GM18498 (cell line): Measurements from ENCODE around the gene PPFIBP2.
"Not testable (repeated sequence)": the region's sequence is repeated elsewhere in the genome, so short reads cannot be mapped to it uniquely, and the experiment has no call there.

Experiments used
- ATAC-seq: cut with Tn5 transposase; IDR thresholded peaks from one replicate; pipeline ENCODE4 v1.9.1; 2021; ENCODE audit warnings: mild to moderate bottlenecking, moderate library complexity; ENCODE audit not compliant: unreplicated experiment

Gene PPFIBP2

DNA sequence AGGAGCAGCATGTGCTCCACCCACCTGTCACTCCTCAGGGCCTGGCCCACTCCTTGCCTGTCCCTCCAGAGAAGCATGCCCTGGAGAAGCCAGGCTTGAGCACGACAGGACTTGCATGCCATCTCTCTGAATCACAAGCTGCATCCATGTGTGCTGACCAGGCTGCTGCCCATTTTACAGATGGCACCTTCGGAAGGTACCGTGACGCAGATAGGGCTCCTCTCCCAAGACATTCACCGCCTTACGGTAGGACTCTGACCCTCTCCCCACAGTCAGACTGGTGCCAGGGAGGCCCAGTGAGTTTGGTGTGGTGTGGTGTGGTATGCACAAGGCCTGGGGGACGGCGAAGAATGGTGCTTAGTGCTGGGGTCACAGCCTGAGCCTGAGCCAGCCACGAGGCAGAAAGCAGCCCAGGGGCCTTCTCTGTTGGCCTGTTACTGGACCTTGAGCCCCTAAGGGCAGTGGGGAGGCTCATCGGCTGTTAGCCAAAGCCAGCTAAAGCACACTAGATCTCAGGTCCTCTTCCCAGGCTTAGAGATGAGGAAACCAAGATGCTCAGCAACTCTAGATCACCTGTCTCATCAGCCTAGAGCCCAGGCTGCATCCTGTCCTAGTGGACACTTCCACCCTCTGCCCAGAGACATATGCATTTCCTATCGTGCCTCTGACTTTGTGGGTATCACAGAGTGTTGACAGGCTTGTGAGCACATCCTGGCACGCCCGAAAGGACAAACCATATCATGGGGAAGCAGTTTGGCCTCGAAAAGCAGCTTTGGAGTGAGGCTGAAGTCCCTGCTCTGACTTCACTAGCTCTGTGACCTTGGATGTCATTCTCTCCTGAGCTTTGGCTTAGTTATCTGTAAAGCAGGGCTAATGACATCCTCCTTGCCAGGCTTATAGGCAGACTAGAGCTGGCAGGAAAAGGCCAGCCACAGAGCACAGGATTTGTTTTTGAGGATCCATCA lies 141.7 kb downstream of the PPFIBP2 start:
- no peak for ATAC-seq

GRCh38 chr11:7656704-7657103 lies 142.9 kb downstream of the PPFIBP2 start:
- no peak for ATAC-seq

GRCh38 chr11:7657306-7658025 lies 143.7 kb downstream of the PPFIBP2 start:
- ATAC-seq, result no peak

GRCh38 chr11:7663531-7663930 lies 149.7 kb downstream of the PPFIBP2 start:
- not testable (repeated sequence) for ATAC-seq

GRCh38 chr11:7664867-7665266 lies 151.1 kb downstream of the PPFIBP2 start:
- no peak for ATAC-seq

DNA sequence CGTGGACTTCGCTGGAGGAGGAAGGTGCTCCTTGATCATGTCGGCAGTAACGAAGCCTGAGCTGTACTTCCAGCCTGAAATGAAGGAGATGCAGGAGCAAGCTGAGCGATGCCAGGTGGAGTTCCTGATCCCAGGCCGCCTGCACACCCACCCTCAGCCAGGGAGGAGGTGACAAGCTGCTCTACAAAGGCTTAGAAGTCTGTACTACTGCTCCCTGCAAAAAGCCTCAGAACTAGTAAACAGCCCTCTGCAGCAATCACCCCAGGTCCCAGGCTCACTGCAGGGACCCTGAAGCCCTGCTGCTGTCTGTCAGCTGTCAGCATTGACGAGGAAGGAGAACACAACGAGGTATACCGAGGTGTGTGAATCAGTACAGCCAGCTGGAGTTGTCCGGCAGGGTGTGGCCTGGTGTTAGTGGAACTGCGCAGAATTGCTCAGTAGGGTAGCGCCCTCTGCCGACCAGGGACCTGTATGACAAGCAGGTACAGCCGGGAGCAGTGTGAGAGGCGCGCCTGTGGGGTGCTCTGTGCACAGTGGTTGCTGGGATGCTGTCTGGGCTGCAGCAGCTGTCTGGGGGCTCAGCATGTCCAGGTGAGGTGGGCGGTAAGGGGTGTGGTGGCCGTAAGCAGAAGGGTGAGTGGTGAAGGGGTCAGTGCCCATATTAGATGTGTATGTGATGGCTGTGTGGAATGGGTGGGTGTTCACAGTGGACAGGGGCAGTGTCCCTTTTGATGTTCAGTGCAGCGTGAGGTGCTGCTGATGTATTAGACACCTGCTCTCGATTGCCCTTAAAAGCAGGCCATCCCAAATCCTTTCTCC lies 151.9 kb downstream of the PPFIBP2 start:
- peak; percentile 99 for ATAC-seq

- no peak for ATAC-seq
Measured at GRCh38 chr11:7666292-7666866, 152.6 kb downstream of the PPFIBP2 start.

GRCh38 chr11:7667460-7667859 lies 153.7 kb downstream of the PPFIBP2 start:
- no peak for ATAC-seq

DNA sequence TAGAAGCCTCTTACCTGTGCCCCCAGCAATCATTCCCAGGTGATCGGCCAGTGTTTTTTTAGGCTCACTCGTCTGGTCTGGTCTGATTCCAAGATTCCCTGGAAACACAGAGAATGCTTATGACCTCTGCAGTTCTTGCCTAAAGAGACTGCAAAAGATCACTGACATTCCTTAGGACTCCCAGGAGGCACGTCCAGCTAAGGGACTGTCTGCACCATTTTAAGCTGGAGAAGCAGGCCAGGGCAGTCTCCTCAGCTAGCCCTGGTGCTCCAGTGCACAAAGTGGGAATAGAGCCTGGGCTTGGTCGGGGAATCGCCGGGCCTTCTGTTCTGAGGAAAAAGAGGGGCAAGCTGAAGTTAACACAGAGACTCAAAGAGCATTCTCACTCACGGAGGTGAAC lies 154.7 kb downstream of the PPFIBP2 start:
- no peak for ATAC-seq

DNA sequence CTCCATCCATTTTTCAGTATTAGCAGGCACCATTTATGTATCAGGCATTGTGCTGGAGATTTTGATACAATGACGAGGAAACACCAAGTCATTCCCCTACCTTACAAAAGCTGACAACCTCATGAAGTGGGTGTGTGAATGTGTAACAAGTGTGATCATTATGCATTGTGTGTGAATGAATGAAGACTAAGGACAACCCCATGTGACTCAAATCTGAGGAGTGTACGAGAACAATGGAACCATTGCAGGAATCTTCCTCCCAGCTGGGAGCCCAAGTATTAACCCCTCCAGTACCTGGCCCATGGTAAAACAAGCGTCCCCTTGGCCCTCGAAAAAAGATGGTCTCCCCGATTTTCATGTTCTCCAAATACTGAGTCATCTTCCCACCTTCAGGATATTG lies 155.1 kb downstream of the PPFIBP2 start:
- ATAC-seq, result no peak

DNA sequence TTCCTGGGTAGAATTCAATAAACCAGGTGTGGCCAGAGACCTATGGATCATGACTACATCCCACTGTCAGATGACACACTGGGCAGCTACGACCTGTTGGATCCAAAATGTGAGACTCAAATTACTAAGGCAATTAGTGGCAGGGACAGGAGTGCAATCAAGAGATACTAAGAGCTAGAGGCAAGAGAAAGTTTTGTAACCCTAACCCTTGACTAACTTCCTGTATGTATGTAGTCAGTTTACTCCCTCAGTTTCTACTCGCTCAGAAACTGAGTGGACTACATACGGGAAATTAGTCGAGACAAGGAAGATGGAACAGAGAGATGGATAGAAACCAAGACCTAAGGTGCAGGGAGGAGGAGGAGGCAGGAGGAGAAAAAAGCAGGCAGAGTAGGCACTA lies 156.8 kb downstream of the PPFIBP2 start:
- ATAC-seq, result no peak

GRCh38 chr11:7671347-7672215 lies 157.8 kb downstream of the PPFIBP2 start:
- peak; percentile 36 for ATAC-seq

GRCh38 chr11:7672276-7672959 lies 158.6 kb downstream of the PPFIBP2 start:
- ATAC-seq, result no peak

- peak; percentile 61 for ATAC-seq
Measured at GRCh38 chr11:7672960-7673723, 159.3 kb downstream of the PPFIBP2 start, which contains the start of gene CYB5R2. CYB5R2 (minus strand) TSS chr11:7673500; CDS start chr11:7672825, 675 bp downstream.

DNA sequence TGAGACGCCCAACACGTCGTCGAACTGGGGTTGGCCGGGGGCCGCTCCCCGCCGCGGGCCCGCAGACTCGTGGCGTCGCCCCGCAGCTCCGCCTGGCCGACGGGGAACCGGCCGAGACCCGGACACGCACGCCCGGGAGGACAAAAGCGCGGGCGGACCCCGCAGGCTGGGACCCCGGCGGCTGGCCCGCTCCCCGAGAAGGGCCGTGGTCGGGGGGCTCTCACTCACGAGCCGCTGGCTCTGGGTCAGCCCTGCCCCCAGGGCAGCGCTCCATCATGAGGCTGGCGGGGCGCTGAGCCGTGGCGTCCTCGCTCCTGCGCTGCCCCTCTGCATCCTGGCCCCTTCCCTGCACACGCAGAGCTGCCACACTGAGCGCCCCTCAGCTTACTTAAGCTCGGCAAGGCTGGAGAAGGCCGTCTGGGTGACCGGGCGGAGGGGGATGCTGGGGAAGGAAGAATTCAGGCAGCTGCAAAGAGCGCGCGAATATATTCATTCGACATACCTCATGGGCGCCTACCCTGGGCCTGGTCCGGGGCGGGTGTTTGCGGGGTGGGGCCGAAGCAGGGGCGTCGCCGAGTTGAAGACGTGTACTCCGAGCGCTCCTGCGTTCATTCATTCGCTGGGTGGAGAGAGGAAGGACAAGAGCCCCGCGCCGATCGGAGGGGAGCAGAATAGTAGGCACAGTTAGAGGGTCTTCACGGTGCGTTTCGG lies 160.1 kb downstream of the PPFIBP2 start:
- ATAC-seq, result peak; percentile 26

GRCh38 chr11:7675631-7676030 lies 161.8 kb downstream of the PPFIBP2 start:
- ATAC-seq, result no peak

DNA sequence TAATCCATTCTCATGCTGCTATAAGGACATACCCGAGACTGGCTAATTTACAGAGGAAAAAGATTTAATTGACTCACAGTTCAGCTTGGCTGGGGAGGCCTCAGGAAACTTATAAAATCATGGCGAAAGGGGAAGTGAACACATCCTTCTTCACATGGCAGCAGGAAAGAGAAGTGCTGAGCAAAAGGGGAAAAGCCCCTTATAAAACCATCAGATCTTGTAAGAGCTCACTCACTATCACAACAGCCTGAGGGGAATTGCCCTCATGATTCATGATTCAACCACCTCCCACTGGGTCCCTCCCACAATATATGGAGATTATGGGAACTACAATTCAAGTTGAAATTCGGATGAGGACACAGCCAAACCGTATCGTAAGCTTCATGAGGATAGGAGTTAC lies 163.3 kb downstream of the PPFIBP2 start:
- ATAC-seq, result no peak

GRCh38 chr11:7677796-7678201 lies 164.0 kb downstream of the PPFIBP2 start:
- ATAC-seq, result no peak
